ENCODE data around the gene PTPRN2. TPM values are rescaled to one million over a fixed set of nuclear protein-coding genes. Genes with fewer than 3 reads are reported as not detected.

Gene PTPRN2
- total and polyA plus RNA-seq, 2 donors (not counting 1 experiment from before 2014, with no cell fraction given), result 0.54 to 1.2 TPM

DNA sequence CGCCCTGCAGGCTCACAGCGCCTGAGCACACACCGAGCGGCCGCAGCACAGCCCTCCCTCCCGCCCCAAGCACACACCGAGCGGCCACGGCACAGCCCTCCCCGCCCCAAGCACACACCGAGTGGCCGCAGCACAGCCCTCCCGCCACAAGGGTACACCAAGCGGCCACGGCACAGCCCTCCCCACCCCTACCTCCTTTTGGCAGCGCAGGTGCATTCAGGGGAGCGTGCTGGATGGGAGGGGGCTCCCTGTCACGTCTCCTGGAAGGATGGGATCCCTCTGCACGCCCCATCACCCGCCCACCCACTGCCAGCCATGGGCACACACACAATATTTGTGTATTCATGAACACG, 768.2 kb downstream of the PTPRN2 start:
- Histone ChIP-seq H3K27ac (ENCODE audit: insufficient read depth, low read length) (no peak overlapping the region), H3K4me3 (replicated peaks in 1 of 4; ENCODE audit: control extremely low read depth in 1 of 4, insufficient read depth in 1 of 4, low read depth in 3 of 4, low read length in 4 of 4) (no peak overlapping the region), H3K4me2 (ENCODE audit: extremely low read depth, insufficient read depth, low read length) (no peak overlapping the region), H3K4me1 (ENCODE audit: control insufficient read depth, extremely low read depth, insufficient read depth, low read length) (no peaks in the 10 kb centered on the region), H3K9ac (ENCODE audit: insufficient read depth, low read length) (no peak overlapping the region), H3K79me2 (ENCODE audit: control insufficient read depth, insufficient read depth, low read length) (no peaks in the 10 kb centered on the region), H4K20me1 (ENCODE audit: control insufficient read depth, extremely low read depth, insufficient read depth, low read length) (no peaks in the 10 kb centered on the region), H3K9me3 (ENCODE audit: control insufficient read depth, insufficient read depth, low read depth, low read length) (peaks cover 8% of the 10 kb centered on the region), H2AFZ (ENCODE audit: low read length) (no peak overlapping the region), H3K27me3 (ENCODE audit: control insufficient read depth, insufficient read depth, low read length) (no peaks in the 10 kb centered on the region), H3K36me3 (ENCODE audit: control insufficient read depth, insufficient read depth, low read length) (no peaks in the 10 kb centered on the region)
- DNase-seq (ENCODE audit: low read depth in 2 of 2), result no peak
- TF ChIP-seq CTCF (conservative IDR thresholded peaks at IDR 0.05 in 1 of 2, IDR thresholded peaks at IDR 0.05 in 1 of 2; ENCODE audit: low read depth in 1 of 2, low read length in 2 of 2) (no peak), EZH2 (IDR thresholded peaks at IDR 0.05; ENCODE audit: low read length, missing control alignments) (no peak)

- Histone ChIP-seq H2AFZ (ENCODE audit: low read length) (no peak overlapping the region), H4K20me1 (ENCODE audit: control insufficient read depth, extremely low read depth, insufficient read depth, low read length) (no peaks in the 10 kb centered on the region), H3K79me2 (ENCODE audit: control insufficient read depth, insufficient read depth, low read length) (no peaks in the 10 kb centered on the region), H3K4me2 (ENCODE audit: extremely low read depth, insufficient read depth, low read length) (no peak overlapping the region), H3K9ac (ENCODE audit: insufficient read depth, low read length) (no peak overlapping the region), H3K36me3 (ENCODE audit: control insufficient read depth, insufficient read depth, low read length) (no peaks in the 10 kb centered on the region), H3K4me1 (ENCODE audit: control insufficient read depth, extremely low read depth, insufficient read depth, low read length) (no peaks in the 10 kb centered on the region), H3K27me3 (ENCODE audit: control insufficient read depth, insufficient read depth, low read length) (no peaks in the 10 kb centered on the region), H3K9me3 (ENCODE audit: control insufficient read depth, insufficient read depth, low read depth, low read length) (peaks cover 8% of the 10 kb centered on the region), H3K27ac (ENCODE audit: insufficient read depth, low read length) (no peak overlapping the region), H3K4me3 (replicated peaks in 1 of 4; ENCODE audit: control extremely low read depth in 1 of 4, insufficient read depth in 1 of 4, low read depth in 3 of 4, low read length in 4 of 4) (no peak overlapping the region)
- no peak for DNase-seq (ENCODE audit: low read depth in 2 of 2)
- TF ChIP-seq CTCF (conservative IDR thresholded peaks at IDR 0.05 in 1 of 2, IDR thresholded peaks at IDR 0.05 in 1 of 2; ENCODE audit: low read depth in 1 of 2, low read length in 2 of 2) (no peak), EZH2 (IDR thresholded peaks at IDR 0.05; ENCODE audit: low read length, missing control alignments) (no peak)
These were observed 768.7 kb downstream of the PTPRN2 start for GRCh38 chr7:157818701-157819454.

- TF ChIP-seq CTCF (conservative IDR thresholded peaks at IDR 0.05 in 1 of 2, IDR thresholded peaks at IDR 0.05 in 1 of 2; ENCODE audit: low read depth in 1 of 2, low read length in 2 of 2) (no peak), EZH2 (IDR thresholded peaks at IDR 0.05; ENCODE audit: low read length, missing control alignments) (no peak)
- no peak for DNase-seq (ENCODE audit: low read depth in 2 of 2)
- Histone ChIP-seq H3K79me2 (ENCODE audit: control insufficient read depth, insufficient read depth, low read length) (no peaks in the 10 kb centered on the region), H3K4me3 (replicated peaks in 1 of 4; ENCODE audit: control extremely low read depth in 1 of 4, insufficient read depth in 1 of 4, low read depth in 3 of 4, low read length in 4 of 4) (no peak overlapping the region), H3K9me3 (ENCODE audit: control insufficient read depth, insufficient read depth, low read depth, low read length) (peaks cover 8% of the 10 kb centered on the region), H4K20me1 (ENCODE audit: control insufficient read depth, extremely low read depth, insufficient read depth, low read length) (no peaks in the 10 kb centered on the region), H3K27me3 (ENCODE audit: control insufficient read depth, insufficient read depth, low read length) (no peaks in the 10 kb centered on the region), H3K4me2 (ENCODE audit: extremely low read depth, insufficient read depth, low read length) (no peak overlapping the region), H3K27ac (ENCODE audit: insufficient read depth, low read length) (no peak overlapping the region), H2AFZ (ENCODE audit: low read length) (no peak overlapping the region), H3K36me3 (ENCODE audit: control insufficient read depth, insufficient read depth, low read length) (no peaks in the 10 kb centered on the region), H3K4me1 (ENCODE audit: control insufficient read depth, extremely low read depth, insufficient read depth, low read length) (no peaks in the 10 kb centered on the region), H3K9ac (ENCODE audit: insufficient read depth, low read length) (no peak overlapping the region)
These were observed 769.5 kb downstream of the PTPRN2 start for GRCh38 chr7:157817944-157818700.

All from fibroblast of lung (primary cell).